Measurements from ENCODE around the gene CCDC93.

The CCDC93 gene

DNA sequence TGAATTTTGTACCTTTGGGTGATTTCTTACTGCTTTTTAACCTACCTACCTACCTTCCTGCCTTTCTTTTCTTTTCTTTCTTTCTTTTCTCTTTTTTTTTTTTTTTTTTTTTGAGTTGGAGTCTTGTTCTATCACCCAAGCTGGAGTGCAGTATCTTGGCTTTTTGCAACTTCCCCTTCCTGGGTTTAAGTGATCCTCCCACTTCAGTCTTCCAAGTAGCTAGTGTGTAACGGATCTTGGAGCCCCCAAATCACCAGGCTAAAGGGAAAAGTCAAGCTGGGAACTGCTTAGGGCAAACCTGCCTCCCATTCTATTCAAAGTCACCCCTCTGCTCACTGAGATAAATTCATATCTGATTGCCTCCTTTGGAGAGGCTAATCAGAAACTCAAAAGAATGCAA is 138.1 kb downstream of the CCDC93 start:
- no peak for DNase-seq
